Right lung (tissue), 5 donors: ENCODE data around the gene ACAP2. TPM values are rescaled to one million over a fixed set of nuclear protein-coding genes. Genes with fewer than 3 reads are reported as not detected.
"Not testable (repeated sequence)": the region's sequence is repeated elsewhere in the genome, so short reads cannot be mapped to it uniquely, and the experiment has no call there.

Experiments used
- DNase-seq, 2 donors: peaks; one replicate each; pipeline ENCODE4 v3.0.0-alpha.2; 2013
- polyA plus RNA-seq, 5 donors: library from polyadenylated mRNA; unstranded; fragments of 120-200 nt; gene quantifications; one replicate each; pipeline versions ENCODE4 v1.2.1 to v1.2.3, GENCODE V29; 2013; ENCODE audit warnings: inconsistent platforms in 1 of 5, low replicate concordance in 1 of 5; ENCODE audit not compliant: insufficient read length in 5 of 5, insufficient read depth in 1 of 5

The ACAP2 gene
- polyA plus RNA-seq, 5 donors: 31.8 to 59.5 (median 53.6) TPM

- no peak for DNase-seq
Measured at GRCh38 chr3:195447201-195447600, 4.4 kb upstream of the ACAP2 start.

- no peak for DNase-seq
Measured at GRCh38 chr3:195446359-195446758, 3.5 kb upstream of the ACAP2 start.

DNA sequence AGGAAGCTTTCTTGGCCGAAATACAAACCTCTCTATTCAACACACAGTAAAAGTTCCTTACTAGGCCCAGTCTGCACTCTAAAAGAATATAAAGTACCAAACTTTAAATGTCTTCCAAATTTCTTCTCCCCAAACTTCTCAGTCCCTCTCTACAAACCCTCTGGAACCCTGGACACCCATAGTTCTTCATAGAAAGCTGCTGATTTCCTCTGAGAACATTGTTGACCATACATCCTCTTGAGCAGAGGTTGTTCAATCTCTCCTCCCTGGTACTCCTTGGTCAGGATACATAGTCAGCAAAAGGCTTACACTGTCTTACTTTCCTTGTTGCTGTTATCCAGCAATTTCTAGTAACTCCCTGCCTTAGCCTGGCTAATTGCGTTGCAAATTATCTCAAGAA lies 3.1 kb upstream of the ACAP2 start:
- no peak for DNase-seq

GRCh38 chr3:195443391-195443989 lies 670 bp upstream of the ACAP2 start:
- DNase-seq: no peak

- peak; percentile 37 to 43 for DNase-seq
Measured at GRCh38 chr3:195441992-195442572, 738 bp downstream of the ACAP2 start.

DNA sequence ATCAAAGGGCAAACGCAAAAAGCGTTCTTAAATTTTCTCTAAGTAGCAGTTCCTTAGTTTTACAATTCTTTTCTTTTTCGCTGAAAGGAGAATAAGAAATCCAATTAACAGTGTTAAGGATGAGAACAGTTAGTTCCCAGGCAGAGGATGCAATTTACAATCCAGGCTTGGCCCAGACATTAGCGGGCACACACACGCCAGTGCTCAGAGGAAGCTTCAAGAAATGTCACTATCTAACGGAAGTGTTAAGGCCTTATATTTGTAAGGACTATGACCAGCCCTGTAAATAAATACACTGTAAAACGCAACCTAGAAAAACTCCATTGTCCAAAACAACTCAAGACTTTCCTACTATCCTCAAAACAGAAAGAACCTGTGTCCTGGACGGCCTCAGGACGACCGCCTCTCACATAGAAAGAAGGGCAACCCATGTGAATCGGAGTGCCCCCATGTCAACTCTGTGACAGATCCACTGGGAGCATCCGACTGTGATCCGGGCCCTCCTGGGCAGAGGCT lies 1.3 kb downstream of the ACAP2 start:
- DNase-seq: no peak

DNA sequence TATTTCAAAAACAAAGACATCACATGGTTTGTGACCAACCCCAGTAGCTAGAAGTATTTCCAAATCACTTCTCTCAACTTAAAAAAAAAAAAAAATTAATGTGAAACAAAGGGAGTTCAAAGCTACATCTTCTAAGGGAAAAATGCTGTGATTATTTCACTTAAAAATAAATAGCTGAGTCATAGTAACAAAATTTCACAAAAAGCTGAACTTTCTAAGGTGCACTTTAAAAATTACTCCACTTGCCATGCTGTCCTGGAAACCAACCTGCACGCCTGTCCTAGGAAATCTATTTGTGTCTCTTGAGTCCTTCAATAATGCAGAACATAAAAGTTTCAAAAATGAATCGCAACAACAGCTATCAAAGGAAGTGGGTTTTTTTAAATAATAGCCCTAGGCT lies 1.8 kb downstream of the ACAP2 start:
- no peak for DNase-seq

- no peak for DNase-seq
Measured at GRCh38 chr3:195440379-195440778, 2.4 kb downstream of the ACAP2 start.

DNA sequence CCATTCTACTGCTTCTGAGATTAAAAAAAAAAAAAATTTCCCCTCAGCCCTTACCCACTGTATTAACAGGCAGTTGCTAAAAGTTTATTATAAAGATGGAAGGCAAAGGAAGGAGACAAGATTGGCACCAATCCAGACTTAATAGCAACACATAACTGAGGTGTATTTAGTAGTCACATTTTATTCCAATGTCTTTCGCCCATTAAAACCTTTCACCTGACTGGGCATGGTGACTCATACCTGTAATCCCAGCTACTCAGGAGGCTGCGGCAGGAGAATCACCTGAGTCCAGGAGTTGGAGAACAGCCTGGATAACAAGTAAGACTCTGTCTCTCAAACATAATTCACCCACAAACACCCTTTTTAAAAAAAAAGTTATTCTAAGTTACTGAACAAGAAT lies 4.4 kb downstream of the ACAP2 start:
- DNase-seq: no peak

DNA sequence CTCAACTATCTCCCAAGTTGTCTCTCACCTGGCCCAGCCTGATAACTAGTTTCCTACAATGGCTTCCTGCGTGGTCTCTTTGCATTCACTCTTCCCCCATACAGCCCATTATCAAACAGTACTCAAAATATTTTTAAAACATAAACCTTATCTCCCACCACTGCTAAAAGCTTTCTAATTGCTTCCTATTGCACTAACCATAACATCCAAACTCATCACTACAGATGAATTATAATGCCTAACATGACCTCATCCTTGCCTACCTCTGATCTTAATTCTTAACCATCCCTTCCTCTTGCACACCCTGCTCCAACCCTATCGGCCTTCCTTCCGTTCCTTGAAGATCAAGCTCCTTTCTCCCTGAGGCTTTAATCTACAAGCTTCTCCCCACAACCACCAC lies 17.0 kb downstream of the ACAP2 start:
- no peak for DNase-seq

DNA sequence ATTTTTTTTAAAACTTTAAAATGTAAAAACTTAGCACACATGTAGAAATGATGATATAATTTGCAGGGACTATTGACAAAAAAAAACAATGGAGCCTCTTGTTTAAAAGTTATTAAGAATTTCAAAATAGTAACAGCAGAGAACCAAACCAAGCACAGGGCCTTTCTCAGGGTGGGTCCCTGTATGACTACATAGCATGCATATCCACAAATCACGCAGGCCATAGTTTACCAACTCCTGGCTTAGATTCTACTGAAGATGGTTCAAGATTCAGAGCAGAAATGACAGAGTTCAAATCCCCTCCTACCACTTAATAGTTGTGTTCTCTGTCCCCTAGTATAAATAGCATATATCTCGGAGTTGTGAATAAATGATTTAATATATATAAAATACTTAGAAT lies 19.0 kb downstream of the ACAP2 start:
- DNase-seq: no peak

DNA sequence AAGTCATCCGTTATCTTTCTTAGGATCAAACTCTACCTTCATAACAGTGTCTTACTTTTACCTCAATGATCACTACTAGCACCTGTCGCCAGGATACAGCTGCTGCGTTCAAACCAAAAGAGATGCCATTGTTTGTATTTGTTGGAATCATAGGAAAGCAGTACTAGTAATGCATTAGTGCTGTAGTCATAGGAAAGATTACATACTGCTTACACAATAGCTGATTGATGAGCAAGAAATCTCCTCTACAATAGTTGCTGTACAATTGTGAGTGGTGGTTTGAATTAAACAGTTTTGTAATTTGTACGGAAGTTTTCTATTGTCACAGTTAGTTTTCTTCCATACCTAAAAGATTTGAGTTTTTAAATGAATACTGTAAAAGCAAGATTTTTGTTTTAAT lies 21.4 kb downstream of the ACAP2 start:
- no peak for DNase-seq

- no peak for DNase-seq
Measured at GRCh38 chr3:195416795-195417194, 26.0 kb downstream of the ACAP2 start.

DNA sequence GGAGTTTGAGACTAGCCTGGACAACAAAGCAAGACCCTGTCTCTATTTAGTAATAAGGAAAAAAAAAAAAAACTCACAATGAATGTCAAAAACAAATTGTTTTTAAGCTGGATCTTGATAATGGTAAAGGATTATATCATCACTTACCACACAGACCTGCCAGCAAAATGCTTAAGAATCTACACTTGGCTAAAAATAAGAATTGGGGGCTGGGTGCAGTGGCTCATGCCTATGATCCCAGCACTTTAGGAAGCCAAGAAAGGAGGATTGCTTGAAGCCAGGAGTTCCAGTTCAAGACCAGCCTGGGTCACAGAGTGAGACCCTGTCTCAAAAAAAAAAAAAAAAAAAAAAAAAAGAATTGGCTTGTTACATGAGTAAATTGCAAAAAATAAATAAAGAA lies 31.0 kb downstream of the ACAP2 start:
- DNase-seq: no peak

- DNase-seq: no peak
Measured at GRCh38 chr3:195410546-195410945, 32.3 kb downstream of the ACAP2 start.

DNA sequence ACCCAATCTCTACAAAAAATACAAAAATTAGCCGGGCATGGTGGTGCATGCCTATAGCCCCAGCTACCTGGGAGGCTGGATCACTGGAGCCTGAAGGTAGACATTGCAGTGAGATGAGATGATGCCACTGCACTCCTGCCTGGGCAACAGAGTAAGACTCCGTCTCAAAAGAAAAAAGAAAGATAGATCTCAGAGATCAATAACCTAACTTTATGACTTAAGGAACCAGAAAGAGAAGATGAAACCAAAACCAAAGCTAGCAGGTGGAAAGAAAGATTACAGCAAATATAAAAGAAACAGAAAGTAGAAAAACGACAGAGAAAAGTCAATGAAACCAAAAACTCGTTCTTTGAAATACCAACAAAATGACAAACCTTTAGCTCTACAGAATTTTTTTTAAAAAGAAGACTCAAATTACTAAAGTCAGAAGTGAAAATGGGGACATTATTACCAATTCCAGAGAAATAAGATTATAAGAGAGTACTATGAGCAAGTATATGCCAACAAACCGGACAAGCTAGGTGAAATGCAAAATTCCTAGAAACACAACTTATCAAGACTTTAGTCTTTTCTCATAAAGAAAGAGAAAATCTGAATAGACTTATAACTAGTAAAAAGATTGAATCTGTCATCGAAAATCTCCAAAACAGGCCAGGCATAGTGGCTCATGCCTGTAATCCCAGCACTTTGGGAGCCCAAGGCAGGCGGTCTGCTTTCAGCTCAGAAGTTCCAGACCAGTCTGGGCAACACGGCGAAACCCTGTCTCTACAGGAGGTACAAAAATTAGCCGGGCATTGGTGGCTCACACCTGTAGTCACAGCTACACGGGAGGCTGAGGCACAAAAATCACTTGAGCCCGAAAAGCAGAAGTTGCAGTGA lies 35.0 kb downstream of the ACAP2 start:
- DNase-seq: no peak

GRCh38 chr3:195405651-195406050 lies 37.2 kb downstream of the ACAP2 start:
- DNase-seq: no peak

GRCh38 chr3:195403841-195404408 lies 38.9 kb downstream of the ACAP2 start:
- DNase-seq: no peak

DNA sequence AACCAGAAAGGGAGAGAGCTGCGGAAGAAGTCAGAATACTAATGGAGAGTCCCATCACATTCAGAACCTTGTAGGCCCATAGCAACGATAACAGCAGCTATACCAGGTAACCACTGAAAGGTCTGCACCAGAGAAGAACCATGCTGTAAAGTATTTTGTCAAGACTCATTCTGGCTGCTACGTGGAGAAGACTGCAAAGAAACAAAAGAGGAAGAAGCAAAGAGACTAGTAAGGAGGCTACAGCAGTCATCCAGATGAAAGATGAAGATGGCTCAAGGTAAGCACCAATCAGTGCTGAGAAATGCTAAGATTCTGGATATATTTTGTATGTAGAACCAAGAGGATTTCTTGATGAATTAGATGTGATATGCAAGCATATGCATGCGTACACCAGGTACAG lies 39.6 kb downstream of the ACAP2 start:
- DNase-seq: no peak

DNA sequence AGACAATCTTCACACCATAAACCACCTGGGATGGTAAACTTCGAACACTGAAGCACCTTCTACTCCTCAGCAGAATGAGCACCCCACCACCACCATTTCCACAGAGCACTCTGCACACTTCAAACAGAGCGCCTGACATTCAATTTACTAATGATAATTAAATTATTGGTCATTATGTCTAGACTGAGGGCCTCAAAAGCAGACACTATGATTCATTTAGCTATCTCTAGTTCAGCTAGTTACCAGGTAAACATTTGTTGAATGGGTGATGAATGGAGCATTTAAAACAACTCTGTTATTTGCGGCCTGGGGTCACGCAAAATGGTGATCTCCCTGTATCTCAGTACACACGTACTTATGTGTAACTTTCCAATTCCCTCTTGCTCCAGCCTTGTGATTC lies 40.9 kb downstream of the ACAP2 start:
- DNase-seq: no peak

DNA sequence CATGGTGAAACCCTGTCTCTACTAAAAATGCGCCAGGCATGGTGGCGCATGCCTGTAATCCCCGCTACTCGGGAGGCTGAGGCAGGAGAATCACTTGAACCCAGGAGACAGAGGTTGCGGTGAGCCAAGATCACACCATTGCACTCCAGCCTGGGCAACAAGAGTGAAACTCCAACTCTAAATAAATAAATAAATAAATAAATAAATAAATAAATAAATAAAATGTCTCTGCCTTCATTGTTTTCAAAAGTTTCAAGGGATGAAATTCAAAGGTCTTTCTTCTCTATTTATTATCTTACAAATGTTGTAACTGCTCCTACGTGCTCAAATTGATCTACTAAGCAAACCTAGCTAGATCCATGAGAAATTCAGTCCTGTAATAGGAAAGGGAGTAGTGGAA lies 44.4 kb downstream of the ACAP2 start:
- DNase-seq: not testable (repeated sequence)

- no peak for DNase-seq
Measured at GRCh38 chr3:195397524-195397923, 45.3 kb downstream of the ACAP2 start.
